HuH-7.5 (cell line): ENCODE data around the gene ENHO.
A peak's percentile ranks its signal among the peaks of the same experiment; 100 is the strongest.

Experiments used
- DNase-seq: peaks from one replicate; pipeline ENCODE4 v3.0.0; 2011; ENCODE audit warnings: low spot score

Gene ENHO

DNA sequence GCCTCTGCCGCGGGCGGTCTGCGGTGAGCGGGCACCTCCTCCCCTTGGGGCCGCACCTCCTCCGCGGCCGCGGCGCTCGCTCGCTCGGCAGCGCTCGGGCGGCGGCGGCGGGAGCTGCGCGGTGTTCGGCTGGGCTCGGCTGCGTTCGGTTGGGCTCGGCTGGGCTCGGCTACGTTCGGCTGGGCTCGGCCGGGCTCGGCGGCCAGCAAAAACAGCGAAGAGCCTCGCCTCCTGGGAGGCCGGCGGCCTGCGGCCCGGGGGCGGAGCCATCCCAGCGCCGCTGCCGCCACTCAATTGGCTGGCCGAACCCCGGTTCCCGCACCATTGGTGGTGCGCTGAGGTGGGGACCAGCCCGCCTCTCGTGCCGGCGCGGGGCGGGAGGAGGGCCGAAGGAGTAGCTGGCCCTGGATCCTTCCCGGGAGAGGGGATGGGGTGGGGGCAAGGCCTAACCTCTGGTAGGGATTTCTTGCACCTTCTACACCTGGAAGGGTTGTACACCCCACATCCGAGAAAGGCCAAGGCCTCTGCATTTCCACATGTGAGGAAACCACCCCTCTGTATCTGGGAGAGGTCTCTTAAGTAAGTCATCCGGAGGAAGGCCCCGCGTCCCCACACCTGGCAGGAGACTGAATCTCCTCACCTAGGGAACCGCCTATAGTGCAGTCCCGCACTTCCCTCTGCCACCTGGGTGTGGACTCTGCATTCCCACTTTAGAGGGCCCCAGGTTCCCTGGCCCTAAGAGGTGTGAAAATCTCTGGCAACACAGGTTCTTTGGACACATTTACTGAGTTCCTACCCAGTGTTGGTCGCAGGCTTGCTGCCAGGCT lies at the start of gene ENHO:
ENHO (minus strand) TSS at position 20 of the 827 bp plus-strand sequence. CDS start 1,295 bp downstream, outside the sequence.
- DNase-seq, result peak; percentile 80

DNA sequence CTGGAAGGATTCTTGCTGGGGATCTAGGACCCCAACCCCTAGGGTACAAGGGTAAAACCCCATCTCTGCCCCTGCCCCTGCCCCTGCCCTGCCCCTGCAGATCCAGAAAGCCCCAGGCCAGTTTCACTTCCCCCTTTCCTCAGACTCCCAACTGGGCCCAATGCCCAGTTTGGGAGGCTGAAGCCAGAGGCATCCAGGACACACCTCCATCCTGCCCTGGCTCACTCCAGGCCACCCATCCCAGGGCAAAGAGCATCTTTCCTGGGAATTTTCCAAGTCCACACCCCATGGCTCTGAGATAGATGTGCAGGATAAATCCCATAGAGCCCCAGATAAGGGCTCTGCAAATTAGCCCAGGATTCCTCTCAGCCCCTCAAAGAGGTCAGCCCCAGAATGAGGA lies 49.3 kb upstream of the ENHO start:
- peak; percentile 58 for DNase-seq

DNA sequence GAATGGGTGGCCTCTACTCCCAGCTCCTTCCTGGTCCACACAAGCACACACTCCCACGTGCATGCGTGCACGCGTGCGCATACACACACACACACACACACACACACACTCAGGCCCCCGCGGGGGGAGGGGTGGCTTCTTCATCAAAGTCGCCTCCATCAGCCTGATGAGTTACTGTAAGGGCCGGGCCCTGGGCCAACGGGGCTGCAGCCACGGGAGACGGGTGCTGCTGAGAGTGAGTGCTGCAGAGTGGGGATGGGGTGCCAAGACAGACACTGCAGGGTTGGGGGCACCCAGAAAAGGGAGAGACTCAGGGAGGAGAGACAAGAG lies 48.7 kb upstream of the ENHO start:
- DNase-seq, result no peak

DNA sequence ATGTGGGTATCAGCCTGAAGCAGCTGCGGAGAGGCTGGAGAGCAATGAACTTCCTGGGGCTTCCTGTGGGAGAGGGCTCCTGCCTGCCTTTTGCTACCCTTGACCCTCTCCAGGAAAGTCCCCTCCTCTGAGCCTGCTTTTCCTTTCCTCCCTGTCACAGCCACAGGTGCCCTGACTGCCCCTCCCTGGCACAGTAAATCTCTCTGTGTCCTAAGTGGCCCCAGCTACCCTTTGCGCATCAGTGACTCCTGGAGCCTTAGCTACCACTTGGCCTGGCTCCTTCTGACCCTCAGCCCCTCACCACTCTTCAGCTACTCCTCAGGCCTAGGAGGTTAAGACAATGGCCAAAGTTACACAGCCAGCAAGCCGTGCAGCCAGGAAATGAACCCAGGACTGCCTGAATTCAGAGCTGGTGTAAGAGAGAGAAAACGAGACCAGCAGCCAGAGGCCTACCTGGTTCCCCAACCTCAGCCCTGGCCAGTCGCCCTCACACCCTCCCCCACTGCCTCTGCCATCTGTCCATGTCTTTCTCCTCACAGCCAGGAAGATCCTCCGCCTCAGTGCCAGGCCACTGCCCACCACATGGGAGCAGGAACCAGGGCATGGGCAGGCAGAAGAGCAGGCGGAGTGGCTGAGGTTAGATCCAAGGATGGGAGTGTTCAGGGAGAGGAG lies 48.2 kb upstream of the ENHO start:
- DNase-seq, result no peak

DNA sequence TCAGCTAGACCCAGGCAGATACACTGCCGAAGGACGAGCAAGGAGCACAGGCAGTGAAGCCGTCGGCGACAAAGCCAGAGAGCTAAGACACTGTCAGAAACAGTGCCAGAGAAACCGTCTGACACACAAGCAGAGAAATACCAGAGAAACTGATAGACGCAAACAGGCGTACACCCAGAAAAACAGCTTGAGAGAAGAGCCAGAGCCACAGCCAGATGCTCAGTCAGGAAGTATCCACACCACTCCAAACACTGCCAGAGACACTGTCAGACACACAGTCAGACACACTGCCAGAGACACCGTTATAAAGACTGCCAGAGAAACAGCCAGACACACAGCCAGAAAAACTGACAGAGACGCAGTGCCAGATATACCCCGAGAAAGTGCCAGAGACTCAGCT lies 47.6 kb upstream of the ENHO start:
- no peak for DNase-seq

DNA sequence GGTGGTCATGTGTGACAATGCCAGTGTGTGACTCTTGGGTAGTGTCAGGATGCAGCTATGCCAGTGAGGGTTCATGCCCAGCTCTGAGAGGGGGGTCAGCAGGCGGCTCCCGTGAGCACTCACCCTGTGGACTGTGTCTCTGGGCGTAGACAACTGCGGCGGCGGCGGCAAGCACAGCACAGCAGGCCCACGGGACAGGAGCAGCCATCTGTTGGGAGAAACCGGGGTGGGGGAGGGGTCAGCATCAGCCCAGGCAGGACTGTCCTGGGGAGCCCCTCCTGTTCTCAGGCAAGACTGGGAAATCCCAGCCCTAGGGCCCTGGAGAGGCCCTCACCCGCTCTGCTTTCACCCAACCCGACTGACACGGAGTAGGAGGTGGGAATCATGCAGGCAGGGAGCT lies 46.0 kb upstream of the ENHO start:
- DNase-seq, result no peak

DNA sequence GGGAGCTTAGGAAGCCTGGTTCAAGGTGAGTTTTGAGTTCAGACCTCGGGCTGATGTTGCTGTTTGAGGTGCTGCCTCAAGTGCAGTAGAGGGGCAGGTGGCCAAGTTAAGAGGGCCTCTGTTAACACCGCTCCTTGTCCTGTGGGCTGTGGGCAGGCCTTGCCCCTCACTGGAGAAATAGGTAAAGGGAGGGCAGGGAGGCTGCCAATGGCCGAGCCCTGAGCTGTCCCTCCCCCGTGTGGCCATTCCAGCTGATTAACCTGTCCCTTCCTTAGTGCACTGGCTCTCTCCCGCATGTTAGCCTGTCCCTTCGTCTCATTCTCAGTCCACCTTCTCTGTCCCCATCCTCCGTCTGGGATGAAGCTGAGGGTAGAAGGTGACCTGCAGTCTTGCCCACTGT lies 45.3 kb upstream of the ENHO start:
- no peak for DNase-seq

DNA sequence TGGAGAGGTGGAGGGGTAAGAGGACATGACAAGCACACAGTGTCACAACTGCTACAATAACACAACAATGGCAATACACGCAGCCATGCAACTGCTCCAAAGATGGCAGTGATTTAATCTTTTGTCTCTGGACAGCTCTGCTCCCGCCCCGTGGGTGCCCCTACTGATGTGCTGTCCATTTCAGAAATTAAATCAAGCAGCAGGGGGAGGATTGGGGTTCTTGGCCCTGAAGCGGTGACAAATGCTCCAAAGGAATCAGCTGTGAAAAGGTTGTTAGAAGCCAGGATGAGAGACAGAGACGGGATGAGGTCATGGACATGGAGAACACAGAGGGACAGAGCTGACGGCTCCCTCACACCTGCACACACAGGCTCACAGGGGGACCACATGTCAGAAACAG lies 44.2 kb upstream of the ENHO start:
- no peak for DNase-seq

DNA sequence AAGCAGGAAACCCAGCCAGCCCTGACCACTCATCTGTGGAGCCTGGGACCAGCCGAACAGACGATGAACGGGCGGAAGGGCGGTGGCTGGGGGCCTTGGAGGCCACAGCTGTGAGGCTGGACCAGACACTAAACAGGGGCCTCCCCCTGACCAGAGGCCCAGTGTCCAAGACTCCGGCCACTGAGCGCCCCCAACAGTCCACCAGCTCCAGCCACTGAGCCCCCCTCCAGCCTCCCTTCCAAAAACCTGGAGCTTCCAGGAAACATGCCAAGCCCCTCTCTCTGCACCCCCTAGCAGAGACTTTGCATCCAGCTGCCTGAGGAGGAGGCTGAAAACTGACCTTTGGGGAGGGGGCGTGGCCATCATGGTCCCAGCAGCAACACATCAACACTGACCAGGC lies 43.5 kb upstream of the ENHO start:
- no peak for DNase-seq

DNA sequence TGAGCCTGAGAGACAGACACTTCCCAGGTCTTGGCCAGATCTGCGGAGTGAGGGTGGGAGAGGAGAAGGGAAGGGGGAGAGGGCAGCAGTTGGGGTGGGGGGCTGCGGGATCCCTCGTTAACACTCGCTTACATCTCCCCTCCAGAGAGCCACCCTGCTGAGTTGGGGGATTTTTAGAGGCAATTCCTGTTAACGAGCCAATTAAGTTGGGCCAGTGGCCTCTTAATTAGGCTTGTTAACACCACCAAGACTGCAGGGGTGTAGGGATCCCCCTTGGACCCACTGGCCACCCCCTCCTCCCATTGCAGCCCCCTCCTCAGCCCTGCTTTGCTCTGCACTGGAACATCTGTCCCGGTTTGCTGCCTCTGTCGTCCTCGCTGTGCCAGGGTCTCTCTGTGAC lies 43.1 kb upstream of the ENHO start:
- DNase-seq, result no peak

DNA sequence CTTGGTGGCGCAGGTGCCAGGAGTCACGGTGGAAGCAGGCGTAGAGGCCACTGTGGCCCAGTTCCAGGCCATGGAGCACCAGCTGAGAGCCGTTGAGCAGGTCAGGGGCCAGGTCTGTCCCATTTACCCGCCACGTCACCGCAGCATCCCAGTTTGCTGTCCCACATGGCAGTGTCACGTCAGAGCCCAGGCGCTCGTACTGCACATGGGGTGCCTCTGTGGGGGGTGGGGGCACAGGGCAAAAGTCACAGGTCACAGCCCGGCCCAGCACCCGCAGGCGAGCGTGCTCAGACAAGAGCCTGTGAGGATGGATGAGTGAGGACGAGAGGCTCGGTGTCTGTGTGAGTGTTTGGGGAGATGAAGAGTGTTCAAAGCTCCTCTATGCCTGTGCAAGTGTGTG lies 41.8 kb upstream of the ENHO start:
- no peak for DNase-seq

DNA sequence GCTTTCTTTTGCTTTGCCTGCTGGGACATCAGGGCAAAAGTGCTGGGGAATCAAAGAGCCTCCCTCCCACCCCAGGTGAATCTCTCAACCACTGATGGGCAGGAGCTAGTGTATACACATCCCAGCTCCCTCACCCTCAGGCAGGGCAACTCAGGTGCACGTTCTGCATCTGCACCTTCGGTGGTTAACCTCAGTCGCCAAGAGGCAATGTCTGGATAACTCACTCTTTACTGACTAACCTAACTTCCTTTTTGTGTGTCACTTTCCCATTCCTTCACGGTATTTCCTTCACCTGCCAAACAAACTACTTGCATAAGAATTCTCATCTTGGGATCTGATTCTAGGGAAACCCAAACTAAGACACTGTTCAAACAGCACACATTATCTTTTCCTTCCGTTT lies 40.5 kb upstream of the ENHO start:
- DNase-seq, result no peak

DNA sequence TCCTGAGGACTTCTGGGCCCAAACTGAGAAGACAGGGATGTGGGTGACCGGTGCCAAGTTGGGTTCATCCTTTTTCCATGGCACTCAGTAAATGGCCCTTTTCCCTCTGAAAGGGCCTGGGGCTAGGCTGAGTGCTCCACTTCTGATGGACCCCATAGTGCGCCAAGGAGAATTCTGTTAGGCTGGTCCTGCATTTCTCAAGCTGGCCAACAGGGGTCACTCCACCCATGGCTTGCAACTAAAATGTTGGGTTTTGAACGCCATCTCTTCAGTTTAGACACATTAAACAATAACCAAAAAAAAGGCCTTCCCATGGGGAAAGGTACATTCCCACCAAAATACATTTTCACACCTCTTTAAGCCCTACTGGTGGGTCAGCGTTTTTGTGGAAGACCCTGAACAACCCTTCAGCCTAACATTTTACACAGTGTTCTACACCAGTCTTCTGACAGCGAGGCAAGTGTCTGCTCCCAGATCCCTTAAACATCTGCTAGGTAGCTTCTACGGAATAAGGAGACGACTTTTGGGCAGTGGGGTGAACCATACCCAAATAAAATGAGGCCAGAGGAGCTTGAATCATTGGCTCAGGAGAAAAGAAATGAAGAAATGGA lies 39.5 kb upstream of the ENHO start:
- DNase-seq, result no peak

DNA sequence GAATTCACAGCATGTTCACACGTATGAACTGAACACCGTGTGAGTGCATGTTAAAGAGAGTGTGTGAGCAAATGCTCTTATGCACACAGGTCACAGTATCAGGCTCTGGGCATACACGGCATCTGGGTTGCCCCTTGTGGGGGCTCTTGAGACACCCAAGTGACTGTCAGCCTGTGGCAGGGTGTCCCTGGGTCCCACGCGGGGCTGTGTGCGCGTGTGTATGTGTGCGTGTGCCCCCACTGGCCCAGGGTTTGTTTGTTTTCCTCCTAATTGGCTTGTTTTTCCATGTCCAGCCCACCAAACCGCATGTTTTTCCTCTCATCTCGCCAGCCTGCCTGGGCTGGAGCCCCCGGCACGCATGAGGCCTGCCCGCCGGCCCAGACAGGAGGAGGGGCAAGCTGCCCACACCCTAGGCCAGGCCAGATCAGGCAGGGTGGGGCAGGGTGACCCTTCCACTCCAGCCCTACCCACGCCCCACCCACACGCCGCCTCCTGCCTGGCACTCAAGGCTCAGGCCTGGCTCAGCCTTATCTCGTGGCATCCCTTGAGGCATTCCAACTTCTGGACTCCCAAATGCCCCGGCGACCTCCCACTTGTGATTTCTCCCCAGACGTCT lies 37.9 kb upstream of the ENHO start:
- no peak for DNase-seq

DNA sequence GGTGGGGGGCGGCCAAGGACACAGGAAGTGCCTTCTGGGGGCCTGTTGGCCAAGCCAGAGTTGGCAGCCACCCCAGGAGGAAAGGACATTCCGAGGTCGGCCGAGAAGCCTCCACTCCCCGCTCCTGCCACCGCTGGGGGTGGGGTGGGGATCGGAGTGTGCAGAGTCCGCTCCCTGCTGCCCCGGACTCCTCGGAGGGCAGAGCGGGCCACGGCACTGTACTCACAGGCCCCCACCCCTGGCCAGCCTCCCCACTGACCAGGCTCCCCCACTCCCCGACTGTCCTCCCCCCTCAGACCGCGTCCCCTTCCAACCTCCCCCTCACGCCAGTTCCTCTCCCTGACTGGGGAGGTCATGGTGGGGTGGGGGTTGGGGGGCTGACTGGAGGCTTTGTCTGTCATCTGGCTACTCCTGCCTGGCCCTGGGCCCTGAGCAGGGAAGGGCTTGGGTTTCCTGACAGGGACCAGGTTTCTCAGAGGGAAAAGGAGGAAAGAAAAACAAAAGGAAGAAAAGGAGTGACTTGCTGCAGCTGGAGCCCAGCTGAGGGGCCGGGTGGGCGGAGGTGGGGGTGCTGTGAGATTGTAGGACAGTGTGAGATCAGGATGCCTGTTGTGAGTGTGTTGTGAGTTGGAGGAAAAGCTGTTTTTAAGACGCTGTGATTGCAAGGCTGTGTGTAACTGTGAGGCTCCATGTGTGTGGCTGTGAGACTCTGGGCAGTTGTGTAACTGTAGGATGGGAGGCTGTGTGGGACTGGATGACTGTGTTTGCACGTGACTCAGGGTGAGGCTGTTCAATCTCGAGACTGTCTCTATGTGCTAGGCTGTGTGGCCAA lies 37.0 kb upstream of the ENHO start:
- DNase-seq, result peak; percentile 72

DNA sequence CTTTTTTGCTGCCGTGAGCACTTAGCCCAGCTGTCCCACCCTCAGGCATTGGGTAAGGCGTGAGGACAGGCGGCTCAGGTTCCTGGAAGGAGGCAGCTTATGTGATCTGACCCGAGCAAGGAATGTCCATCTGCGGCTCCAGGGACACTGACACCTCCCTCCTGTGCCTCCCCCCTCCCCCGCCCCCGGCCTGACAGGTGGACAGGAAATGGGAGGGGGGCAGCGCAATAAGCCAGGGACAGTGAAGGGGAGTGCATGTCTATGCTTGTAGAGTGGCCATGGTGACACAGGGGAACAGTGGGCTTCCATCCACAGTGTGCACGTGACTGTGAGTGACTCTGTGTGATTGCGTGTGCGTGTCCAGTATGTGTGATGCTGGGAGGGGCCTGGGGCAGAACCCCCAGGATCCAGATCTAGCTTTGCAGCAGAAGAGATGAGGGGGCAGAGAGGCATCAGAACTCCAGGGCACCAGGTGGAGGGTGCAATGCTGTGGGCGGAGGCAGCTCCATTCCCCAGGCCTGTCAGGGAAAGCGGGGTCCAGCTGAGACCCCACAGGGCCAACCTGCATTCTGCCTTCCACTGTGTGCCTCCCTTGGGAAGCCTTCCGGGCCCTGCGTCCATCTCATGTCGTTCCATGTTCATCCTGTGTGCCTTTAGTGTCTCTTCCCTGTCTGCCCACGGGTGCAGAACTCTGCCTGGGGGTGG lies 36.3 kb upstream of the ENHO start:
- no peak for DNase-seq

DNA sequence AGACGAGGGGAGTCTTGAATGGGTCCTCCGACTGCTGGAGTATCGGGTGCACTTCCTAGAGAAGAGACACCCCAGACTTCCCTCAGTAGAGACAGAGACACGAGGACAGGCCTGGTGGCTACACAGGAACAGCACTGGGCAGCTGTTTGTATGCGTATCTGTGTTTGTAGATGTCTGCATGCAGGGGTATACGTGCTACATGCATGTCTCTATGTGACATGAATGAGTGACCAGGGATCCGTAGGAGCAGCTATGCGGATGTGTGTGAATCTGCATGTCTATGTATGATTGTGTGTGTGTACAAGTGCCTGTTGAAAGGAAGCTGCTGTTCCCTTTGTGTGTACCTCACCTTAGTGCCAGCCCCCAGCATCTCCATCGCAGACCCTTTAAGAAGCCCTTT lies 35.6 kb upstream of the ENHO start:
- DNase-seq, result no peak

DNA sequence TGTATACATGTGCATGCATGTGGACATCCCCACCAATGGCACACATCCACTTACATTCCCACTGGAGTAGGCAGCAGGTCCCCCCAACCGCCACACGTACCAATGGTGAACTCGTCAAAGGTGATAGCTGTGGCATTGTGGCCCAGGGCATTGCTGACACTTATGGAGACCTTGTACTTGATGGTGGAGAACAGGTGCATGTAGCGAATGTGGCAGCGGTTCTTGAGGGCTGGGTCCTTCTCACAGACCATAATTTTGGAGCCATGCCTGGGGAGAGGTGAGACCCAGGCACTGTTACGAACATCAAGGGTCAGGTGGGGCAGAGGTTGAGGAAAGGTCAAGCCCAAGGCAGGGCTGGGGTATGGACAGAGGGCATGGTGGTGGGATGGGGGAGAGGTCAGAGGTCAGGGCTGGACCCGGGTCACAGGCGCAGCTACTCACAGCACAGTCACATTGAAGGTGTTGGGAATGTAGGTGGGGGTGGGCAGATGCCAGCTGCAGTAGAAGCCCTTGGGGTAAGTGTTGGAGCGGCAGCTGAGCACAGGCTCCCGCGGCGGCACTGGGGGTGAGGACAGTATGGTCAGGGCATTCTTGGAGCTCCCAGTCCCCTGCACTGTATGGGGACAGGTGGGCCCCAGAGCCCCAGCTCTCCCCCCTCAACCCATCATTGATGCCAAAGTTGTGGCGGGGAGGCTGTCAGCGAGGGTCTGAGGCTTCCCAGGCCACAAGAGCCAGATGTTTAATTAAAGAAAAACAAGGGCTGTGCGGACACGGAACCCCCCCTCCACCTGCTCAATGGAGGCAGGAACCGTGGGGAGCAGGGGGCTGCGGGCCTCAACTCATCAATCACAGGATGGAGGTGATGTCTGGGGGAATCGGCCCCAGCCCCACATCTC lies 34.9 kb upstream of the ENHO start:
- no peak for DNase-seq

DNA sequence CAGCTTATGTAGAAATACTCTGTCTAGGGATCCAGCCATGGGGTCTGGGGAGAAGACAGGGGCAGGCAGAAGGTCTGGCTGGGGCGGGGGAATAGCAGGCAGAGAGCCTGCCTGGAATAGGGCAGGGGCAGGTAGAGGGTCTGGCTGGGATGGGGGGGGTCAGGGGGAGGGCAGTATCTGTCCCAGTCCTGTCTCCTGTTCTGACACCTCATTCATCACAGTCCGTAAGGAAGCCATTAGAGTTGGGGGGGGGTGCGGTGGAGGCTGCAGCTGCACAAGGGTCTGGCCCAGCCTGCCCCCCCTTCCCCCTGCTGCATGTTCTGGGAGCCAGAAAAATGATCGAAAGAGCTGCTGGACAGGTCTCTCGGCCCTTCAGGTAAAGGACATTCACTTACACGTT lies 34.2 kb upstream of the ENHO start:
- DNase-seq, result no peak

DNA sequence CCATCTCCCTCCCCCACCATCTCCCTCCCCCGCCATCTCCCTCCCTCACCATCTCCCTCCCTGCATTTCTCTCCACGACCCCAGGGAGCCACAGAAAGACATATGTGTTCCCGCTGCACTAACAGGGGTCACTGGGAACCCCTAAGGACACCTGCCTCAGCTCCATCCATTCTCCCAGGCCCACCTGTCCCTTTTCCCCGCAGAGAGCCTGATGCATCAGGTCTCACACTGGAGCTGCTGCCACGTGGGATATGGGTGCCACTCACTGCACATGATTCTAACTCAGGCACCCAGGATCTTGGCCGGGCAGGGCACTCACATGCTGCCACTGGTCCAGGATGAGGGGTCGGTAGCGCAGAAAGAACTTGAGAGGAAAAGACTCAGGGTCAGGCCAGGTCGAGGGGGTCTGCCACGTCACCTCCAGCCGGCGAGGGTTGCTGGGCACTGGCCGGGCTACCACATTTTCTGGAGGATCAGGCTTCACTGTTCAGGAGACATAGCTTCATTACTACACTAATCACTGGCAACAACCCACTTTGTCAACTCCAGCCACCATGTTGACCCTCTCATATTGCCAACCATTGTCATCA lies 33.2 kb upstream of the ENHO start:
- DNase-seq, result no peak
